Measurements from ENCODE around the gene LRRC4. TPM values are rescaled to one million over a fixed set of nuclear protein-coding genes. Genes with fewer than 3 reads are reported as not detected.

Gene LRRC4
- total RNA-seq, 1 donor from 2014 or later, result 2.6 TPM

DNA sequence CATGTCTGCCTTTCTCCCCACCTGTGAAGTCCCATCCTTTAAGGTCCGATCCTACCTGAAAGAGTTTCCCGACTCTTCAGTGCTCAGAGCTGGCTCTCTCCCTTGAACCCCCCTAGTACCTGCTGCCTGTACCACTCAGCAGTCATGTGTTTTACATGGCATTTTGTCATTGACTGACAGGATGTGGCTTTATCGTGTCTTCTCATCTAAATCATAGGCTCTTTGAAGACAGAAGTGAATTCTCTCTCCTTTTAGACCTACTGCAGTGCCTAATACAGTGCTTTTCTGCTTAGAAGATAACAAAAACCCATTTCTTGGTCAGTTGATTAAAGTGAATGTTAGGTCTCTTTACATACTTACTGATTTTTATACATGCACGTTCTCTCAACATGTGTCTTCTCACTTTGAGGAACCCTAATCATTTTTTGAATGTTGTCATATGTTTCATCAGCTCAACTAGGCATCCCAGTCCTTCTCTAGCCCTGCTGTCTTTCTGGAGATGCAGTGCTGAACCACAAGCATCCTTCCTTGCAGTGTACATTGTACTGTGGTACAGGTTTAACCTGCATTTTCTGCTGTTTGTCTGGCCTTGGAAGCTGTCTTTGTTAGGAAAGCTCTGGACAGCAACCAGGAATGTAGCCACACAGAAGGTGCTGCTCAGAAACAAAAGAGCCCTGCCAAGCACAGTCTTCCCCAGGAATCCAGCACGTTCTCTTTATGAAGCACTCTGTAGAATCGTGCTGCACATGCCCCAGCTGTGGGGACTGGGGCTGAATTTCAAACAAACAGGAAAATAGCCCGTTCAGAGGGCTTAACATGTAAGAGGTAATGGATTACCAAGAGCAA is 28.1 kb upstream of the LRRC4 start:
- no peak for DNase-seq (ENCODE audit: low spot score)

DNA sequence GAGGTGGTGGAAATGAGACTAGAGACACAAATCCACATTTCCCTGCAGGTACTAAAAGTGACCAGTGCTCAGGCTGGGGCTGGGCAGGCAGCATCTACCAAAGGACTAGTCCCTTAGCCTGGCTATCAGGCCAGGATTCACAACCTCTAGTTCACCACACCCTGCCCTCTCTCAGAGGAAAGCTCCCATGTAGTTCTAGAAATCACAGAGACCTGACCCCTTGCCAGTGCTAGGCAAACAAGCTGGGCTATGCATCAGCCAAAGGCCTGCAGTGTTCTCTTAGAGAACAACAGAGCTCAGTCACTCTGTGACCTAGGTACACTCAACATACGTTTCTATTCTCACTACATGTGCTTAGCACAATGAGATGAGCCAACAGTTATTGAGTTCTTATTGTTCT is 26.7 kb upstream of the LRRC4 start:
- no peak for DNase-seq (ENCODE audit: low spot score)

DNA sequence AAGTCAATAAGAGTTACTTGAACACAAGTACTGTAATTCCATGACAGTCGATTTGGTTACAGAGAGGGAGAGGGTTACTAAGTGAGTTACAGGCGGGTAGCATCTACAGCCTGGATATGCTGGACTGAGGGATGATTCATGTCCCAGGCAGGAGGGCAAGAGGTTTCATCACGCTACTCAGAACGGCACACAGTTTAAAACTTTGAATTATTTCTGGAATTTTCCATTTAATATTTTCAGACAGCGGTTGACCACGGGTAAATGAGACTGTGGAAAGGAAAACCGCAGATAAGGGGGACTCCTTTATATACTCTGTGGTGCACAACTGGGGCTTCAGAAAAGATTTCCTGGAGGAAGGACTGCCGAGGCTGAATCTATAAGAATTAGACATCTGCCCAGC is 25.7 kb upstream of the LRRC4 start:
- DNase-seq (ENCODE audit: low spot score), result peak; percentile 69

DNA sequence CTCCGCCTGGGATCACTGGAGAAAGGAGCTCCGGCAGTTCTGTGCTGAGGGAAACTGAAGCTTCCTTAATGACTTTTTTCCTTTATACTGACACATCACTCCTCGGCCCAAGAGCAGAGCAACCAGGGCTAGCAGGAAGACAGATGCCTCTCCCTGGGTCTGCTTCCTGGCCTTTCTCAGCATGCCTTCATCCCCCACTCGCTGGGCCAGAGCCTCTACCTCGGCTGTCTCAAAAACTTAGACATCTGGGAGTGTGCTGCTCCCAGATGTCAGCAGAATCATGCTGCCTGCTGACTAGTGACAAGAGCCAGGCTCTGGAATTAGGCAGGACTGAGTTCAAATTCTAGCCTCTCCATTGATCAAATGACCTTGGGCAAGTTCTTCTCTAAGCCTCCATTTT is 24.4 kb upstream of the LRRC4 start:
- peak; percentile 30 for DNase-seq (ENCODE audit: low spot score)

DNA sequence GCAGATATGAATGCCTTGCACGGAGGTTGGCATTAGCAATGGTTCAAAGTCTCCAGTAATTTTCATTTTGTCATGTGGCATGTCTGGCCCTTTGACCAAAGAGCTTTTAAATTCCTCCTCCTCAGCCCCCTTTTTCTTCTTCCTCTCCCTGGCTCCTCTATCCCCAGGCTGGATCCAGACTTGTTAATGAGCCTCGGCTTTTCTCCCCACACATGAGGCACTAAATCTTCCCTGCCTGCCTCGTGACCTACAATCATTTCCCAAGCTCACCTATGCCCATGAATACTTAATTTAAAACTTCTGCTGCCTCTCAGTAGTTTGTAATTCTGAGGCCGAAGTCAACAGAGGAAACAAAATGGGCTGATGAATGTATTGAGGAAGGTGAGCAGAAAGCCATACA is 23.3 kb upstream of the LRRC4 start:
- no peak for DNase-seq (ENCODE audit: low spot score)

DNA sequence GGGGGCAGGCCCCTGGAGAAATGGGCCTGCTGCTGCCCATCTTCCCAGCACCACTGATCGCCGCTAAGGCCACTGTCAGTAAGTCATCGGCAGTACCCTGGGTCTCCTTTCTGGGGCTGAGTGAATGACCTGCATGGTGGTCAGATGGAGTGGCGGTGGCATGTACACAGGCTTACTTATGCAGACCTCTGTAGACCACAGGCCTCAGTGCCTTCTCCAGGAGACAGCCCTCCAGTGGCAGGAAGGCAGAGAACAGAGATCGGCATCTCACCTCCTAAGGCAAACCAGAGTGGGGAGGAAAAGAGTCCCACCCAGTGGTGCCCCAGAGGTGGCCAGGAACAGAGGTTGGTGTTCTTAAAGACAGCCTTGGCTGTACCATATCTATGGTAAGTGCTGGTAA is 22.8 kb upstream of the LRRC4 start:
- no peak for DNase-seq (ENCODE audit: low spot score)

DNA sequence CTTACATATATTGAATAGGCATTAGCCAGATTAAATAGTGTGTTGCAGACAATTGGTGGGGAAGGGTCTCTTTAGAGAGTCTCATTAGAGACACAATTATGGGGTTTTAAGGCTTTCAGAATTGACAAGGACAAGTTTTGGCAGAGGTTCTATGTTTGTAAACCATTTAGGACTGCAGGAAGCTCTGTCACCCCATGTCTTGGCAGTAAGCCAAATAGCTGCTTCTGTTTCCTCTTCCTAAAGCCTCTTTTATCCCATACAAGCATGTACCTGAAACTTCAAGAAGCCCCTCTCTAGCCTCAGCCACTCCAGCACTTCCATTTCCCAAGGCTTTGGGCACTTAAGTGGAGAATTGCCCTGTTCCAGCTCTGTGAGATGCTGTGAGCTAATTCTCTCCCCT is 21.8 kb upstream of the LRRC4 start:
- no peak for DNase-seq (ENCODE audit: low spot score)

DNA sequence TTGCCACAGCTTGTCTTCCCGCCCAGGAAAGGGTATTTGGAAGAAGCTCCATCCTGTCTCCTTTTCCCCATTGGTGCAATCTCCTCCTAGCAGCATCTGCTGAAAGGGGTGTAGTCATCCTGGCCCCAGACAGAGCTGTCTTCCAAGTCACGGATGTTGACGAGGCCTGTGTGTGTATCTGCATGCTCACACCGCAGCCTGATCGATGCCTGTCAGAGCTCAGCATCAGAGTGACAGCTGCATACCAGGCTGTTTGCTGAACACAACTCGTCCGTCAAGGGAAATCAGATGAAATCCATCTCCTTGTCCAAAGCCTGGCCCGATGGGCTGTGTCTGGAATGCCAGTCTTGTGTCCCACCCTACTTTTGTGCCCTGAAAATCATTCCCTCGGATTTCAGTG is 21.2 kb upstream of the LRRC4 start:
- DNase-seq (ENCODE audit: low spot score), result no peak

DNA sequence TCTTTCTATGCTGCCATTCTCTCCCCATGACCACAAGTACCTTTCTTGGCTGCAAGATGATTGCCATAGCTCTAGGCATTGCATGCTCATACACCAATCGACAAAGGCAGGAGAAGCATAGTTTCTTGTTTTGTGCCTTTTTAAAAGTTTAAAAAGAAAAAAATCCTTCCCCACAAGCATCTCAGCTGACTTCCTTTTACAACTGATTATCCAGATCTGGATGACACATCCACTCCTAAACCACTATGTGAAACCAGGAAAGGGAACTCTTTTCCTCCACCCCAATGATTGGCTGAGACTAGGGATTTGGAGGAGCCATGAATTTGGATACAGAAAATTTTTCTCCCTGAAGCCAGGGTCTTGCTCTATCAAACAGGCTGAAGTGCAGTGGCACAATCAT is 14.5 kb upstream of the LRRC4 start:
- peak; percentile 42 for DNase-seq (ENCODE audit: low spot score)

DNA sequence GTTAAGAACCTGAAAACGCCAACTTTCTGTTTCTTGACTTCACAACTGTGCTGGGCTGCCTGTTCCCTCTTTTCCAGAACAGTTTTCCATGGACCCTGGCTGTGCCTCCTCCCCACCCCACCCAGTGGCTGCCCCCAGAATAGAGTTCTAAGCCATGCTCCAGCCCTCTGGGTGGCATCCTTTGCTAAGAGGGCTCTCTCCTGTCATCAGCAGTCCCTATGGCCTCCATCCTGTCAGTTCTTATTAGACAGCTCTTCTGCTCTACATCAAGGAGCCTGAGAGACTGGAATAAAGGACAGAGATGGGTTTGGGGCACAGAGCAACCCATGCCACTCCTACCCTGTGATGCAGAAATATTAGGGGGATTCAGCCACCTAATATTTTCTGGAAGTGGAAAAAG is 13.9 kb upstream of the LRRC4 start:
- no peak for DNase-seq (ENCODE audit: low spot score)

DNA sequence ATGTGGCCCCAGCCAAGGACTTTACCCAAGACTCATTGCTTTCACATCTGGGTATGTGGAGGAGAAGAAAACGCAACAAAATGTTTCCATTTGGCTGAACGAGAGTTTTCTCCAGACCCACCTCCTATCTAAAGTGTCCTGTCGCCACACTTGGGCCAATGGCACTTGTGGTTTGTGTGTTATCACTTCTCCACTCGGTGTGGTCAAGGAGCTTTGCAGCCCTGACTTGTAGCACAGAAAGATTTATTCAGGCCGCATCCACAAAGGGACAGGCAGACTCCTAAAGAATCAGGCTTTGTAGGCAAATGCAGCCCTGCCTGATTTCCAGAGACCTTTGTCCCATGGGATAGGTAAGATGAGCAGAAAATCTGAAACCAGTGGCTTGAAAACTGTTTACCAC is 12.8 kb upstream of the LRRC4 start:
- no peak for DNase-seq (ENCODE audit: low spot score)

DNA sequence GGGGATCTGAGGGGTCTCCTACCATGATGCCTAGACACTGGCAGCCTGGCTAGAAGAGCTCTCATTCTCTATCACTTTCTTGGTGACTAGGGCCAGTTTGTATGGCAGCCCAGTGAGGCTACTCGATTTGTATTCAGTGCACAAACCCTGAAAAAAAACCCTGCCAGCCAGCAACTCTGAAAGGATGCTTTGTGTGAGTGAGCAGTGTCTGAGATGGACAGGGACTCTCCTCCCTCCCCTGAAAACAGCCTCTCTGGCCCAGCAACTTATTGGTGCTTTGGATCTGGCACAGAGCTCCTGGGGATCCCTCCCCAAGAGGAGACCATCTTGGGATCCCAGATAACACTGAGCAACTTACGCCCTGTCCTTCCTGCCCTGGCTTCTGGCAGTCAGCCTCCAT is 10.8 kb upstream of the LRRC4 start:
- DNase-seq (ENCODE audit: low spot score), result no peak

DNA sequence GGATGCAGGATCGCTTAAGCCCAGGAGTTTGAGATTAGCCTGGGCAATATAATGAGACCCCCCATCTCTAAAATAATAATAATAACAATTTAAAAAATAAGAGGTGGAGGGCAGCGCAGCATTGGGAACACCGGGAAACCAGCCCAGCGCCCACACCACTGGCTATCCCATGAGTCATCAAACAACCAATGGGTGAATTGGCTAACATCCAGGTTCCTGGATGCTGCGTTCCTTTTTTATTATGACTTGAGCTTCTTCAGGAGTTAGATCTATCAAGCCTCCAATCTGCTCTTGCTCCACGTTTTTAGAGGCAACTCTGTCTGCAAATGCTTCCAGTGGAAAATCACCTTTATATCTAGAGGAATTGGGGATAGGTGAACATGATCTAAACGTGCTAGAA is 10.0 kb upstream of the LRRC4 start:
- no peak for DNase-seq (ENCODE audit: low spot score)

DNA sequence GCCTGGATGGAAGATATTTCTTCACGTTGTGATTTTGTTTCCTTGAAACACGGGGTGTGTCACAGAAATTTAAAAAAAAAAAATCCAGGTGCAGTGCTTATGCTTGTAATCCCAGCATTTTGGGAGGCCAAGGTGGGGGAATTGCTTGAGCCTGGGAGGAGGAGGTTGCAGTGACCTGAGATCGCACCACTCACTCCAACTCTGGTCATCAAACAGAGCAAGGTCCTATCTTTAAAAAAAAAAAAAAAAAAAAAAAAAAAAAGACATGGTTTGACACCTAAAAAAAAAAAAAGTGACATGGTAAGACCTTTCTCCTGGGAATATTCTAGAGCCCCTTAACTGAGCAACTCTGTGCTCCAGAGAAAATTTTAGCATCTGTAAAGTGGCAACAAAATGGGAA is 9.0 kb upstream of the LRRC4 start:
- no peak for DNase-seq (ENCODE audit: low spot score)

DNA sequence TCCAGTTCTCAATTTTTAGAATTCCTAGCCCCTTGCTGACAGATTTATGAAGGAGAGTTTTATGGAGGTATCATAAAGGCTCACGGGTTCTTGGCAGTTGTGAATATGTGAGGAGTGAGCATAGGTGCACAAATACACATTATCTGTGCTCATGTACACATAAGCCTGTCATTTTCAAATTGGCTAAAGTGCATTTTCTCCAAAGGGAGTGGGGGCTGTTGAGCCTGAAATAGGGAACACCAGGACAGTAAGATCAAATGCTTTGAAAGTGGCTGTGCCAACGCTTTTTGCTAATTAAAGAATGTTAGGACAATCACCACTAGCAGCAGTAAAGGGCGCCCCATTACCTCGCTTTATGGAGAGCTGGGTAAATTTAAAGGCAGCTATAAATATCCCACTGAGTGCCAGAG is 8.3 kb upstream of the LRRC4 start:
- no peak for DNase-seq (ENCODE audit: low spot score)

DNA sequence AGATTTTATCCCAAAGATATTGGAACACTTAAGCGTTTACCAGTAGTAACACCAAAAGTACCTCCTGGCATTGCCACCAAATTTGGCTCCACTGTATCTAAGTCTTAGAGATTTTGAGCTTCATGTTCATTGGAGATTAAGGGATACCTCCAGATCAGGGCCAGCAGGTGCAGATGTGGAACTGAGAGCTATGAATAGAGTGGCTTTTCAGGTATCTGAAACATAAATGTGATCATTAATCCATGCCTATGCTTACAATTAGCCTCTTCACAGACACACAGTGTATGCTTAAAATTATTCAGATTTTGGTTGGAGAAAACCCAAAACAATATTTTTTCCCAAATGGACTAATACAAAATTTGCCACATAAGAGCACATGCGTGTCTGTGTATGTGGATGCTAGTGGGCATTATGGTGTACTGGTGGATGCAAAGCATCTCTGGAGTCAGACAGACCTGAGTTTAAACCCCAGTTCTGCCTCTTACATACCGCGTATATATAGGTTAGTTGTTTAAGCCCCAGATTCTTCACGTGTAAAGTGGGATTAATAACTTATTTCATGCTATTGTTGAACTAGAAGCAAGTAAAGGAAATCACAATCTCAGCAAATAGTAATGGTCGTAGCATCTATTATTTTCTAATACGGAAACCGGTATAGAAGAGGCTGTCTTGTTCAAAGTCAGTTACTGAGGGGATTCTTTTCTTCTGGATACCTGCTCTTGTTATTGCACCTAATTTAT is 6.8 kb upstream of the LRRC4 start:
- no peak for DNase-seq (ENCODE audit: low spot score)

DNA sequence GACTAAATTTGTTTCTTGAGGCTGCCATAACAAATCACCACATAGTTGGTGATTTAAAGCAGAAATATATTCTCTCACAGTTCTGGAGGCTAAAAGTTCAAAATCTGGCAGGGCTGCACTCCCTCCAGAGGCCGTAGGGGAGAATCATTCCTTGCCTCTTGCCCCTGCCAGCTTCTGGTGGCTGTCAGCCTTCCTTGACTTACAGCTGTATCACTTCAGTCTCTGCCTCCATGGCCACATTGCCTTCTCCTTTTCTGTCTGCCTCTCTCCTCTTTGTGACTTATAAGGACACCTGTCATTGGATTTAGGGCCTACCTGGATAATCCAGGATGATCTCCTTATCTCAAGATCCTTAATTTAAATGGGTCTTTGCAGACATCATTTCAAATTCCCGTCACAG is 5.8 kb upstream of the LRRC4 start:
- no peak for DNase-seq (ENCODE audit: low spot score)

DNA sequence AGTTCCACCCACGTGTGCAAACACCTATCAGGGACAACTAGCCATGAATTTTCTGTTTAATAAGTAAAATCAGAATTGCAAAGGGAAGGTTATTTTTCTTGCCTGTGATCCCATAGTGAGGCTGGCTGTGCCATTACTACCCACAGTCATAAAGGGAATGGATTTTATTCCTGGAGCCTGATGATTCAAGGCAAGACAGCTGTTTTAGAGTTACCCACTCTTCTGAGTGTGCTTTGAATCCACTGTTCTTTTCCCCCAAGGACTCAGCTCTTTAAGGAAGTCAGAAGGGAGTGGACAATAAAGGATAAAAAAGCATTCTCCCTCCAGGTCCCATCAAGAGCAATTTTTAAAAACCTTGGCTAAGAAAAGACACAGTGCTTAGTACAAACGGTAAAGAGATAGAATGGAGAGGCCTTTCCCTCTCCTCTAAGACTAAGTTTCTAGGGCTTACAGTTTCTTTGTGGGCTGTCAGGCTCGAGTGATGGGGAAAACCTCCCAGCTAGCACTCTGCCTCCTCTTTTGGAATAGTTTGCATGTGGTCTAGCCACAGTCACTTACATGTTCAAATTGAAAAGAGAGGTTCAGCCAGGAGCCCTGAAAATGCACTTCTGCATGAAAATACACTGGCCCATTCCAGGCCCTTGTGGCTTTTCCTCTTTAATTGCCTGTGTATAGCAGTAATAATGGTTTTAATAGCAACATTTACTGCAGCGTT is 5.1 kb upstream of the LRRC4 start:
- no peak for DNase-seq (ENCODE audit: low spot score)

DNA sequence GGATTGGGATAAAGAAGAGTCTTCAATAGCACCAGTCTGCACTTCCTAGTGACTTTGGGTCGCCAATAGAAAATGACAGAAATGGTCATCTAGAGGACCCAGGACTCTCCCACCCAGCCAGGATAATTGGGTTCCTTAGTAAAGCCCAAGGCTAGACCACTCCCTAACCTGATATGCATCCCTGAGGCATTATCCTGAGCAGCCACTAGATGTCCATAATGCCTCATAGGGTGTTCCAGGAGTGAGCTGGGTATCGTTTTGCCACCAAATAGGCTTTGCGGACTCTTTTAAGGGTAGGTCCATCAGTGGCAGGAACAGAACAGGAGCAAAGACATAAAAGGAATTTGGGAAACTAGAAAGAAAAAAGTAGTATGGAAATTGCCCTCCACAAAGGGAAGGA is 4.5 kb upstream of the LRRC4 start:
- no peak for DNase-seq (ENCODE audit: low spot score)

DNA sequence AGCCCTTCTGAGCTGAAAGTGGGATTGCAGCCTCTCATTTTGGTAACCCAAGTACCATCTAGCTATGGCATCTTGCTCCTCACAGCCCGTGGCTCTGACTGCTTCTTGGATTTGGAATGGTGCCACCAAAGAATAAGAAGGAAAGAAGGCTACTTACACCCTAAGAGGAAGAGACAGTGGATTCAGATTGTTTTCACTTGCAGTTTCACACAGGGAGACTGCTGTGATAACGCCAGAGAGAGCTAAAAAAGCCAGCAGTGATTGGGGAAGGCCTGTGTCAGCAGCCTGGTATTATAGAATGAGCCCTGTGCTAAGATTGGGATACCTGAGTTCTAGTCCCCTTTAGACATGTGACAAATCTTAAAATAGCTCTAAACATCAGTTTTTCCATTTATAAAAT is 3.6 kb upstream of the LRRC4 start:
- DNase-seq (ENCODE audit: low spot score), result peak; percentile 48

DNA sequence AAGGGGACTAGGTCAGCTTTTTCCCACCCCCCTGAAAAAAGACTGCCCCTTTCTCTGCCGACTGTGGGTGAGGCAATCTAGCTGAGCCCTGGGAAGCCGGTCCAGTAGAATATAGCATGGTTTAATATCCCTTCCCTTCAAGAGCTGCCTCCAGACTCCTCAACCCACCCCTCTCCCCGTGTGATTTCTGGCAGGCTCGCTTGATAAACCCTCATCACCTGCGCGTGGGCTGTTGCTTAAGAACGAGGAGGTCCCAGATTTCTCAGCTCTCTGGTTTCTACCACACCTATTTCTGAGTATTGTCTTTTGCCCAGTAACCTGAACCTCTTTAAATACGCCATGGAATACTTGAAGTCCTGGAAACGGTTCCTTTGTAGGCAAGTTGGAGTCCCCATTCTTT is 2.0 kb upstream of the LRRC4 start:
- no peak for DNase-seq (ENCODE audit: low spot score)

DNA sequence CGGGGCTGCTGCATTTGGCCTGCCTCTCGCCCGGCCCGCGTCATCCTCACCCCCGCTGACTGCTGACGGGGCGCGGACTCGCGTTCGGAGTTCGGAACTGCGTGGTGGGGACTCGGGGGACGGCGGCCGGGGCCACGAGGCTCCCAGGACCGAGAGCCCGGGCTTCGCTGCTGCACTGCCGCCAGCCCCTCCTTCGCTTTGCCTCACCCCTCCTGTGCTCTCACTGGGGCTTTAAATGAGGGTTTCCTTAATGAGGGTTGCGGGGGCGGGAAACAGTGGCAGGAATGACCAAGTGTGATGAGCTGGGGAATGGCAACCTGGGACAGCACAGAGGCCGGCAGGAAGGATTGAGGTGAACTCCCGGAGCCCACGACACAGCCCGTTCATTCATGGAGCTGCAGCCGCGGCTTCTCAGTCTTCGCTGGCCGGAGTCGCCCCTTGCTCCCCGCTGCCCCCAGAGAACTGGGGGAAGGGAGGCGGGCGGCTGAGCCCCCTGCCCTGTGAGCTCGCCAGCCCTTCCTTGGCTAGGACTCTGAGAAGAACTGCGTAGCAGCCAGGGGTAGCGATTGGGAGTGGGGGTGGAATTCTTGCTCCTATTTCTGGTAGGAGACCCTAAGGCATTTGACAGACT is 1.5 kb upstream of the LRRC4 start:
- no peak for DNase-seq (ENCODE audit: low spot score)

Measured in umbilical cord (tissue), 2 donors.